ENCODE data around the gene ZNF473.

GRCh38 chr19:50044922-50045321 is 19.1 kb downstream of the ZNF473 start:
- TF ChIP-seq, protein P1, sequence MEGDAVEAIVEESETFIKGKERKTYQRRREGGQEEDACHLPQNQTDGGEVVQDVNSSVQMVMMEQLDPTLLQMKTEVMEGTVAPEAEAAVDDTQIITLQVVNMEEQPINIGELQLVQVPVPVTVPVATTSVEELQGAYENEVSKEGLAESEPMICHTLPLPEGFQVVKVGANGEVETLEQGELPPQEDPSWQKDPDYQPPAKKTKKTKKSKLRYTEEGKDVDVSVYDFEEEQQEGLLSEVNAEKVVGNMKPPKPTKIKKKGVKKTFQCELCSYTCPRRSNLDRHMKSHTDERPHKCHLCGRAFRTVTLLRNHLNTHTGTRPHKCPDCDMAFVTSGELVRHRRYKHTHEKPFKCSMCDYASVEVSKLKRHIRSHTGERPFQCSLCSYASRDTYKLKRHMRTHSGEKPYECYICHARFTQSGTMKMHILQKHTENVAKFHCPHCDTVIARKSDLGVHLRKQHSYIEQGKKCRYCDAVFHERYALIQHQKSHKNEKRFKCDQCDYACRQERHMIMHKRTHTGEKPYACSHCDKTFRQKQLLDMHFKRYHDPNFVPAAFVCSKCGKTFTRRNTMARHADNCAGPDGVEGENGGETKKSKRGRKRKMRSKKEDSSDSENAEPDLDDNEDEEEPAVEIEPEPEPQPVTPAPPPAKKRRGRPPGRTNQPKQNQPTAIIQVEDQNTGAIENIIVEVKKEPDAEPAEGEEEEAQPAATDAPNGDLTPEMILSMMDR (IDR thresholded peaks at IDR 0.05), result no peak
- TF ChIP-seq POLR2A (IDR thresholded peaks at IDR 0.05), result no peak
- no peak for TF ChIP-seq POLR2AphosphoS5 (IDR thresholded peaks at IDR 0.05)

All from prostate gland (tissue), 2 donors.